NCI-H748 treated with DMSO at 0.1 percent for 48 hours (cell line): Measurements from ENCODE around the gene TRNT1.

Experiments used
- DNase-seq: peaks from one replicate; lab custom pipeline; 2025; lab: John Stamatoyannopoulos, UW

The TRNT1 gene

GRCh38 chr3:3110749-3111361 lies 15.9 kb upstream of the TRNT1 start:
- DNase-seq = no peak

DNA sequence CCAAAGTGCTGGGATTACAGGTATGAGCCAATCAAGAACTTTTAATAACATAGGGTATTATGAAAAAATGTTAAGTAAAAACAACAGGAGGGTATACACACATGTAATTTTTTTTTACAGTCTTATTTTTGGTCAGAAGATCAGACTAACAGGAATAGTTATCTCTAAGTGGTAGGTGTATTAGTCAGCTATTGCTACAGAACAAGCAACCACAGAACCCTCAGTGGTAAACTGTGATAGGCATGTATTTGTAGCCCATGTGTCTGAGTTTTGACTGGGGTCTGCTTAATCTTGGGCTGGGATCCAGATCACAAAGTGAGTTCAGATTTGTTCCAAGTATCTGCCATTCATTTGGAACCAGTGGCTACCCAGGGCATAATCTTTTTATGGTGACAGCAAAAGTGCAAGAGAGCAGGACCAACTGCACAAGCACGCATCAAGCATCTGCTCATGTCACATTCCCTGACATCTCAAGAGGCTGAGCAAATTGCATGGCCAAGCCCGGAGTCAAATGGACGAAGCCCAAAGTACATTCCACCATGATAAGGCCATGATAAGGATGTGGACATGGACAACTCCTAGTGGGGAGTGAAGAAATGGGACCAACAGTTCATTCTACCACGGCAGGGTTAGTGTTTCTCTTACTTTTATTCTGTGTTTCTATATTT lies 13.6 kb upstream of the TRNT1 start:
- DNase-seq = no peak

DNA sequence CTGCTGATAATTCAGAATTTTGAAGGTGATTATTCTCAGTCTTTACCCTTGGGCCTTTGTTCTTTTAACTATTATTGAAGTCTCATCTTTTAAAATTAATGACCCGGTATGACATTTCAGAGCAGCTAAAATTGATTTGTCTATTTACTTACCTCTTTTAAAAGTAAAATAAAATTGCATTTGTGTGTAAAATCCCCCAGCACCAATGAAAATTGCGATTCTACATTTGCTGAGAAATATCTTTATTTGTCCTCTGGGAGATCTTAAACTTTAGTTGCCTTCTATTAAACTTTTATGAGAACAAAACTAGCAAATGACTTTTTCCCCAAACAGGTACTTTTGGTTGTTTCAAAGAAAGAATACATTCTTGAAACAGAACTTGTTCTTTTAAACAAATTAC lies 9.1 kb upstream of the TRNT1 start:
- no peak for DNase-seq

GRCh38 chr3:3119393-3119851 lies 7.3 kb upstream of the TRNT1 start:
- DNase-seq = no peak

GRCh38 chr3:3125977-3126376 lies 763 bp upstream of the TRNT1 start:
- DNase-seq = no peak

- no peak for DNase-seq
These were observed 781 bp downstream of the TRNT1 start for GRCh38 chr3:3127432-3128010.

GRCh38 chr3:3129579-3129978 lies 2.8 kb downstream of the TRNT1 start:
- DNase-seq = no peak

- no peak for DNase-seq
These were observed 6.8 kb downstream of the TRNT1 start for GRCh38 chr3:3133500-3133899.

DNA sequence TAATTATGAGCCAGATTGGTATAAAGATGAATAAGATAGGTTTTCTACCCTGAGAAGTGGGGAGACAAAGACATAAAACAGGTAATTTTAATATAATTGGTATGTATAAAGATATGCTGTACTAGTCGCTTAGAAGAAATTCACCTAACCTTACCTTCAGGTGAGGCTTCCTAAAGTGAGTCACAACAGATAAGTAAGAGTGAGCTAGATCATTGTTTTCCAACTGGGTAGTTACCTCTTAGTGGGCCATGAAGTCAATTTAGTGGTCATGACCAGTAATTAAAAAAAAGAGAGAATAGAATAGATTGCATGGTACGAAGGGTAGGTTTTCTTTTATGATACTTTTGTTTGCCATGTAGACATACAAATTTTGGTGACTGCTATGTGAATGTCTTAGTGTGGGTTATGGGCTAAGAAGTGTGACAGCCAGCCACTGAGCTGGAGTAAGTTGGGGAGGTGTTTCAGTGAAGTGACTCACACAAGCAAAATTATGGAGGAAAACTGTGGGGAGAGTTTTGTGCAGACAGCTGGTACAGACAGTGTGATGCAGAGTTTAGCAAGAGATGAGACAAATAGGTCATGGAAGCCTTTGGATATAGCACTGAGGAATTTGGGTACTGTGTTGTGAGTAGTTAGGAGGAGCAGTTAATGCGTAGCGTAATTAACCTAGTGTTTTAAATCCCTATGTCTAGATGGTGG lies 8.2 kb downstream of the TRNT1 start:
- no peak for DNase-seq

- no peak for DNase-seq
These were observed 10.8 kb downstream of the TRNT1 start for GRCh38 chr3:3137526-3137925.

DNA sequence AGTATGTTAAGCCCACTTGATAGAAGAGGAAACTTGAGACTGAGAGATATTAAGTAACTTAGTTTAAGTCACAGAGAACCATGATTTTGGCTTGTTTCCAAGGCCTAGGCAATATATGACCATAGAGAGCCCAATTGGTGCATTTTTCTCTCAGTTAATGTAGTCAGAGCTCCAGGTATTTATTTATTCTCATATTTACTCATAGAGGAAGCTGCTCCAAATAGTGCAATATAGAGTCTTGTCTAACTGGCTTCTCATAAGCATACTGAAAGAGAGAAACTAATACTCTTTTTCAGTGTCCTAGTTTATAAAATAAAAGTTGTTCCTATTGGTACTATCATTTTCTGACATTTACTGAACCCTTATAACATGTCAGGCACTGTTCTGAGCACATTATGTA lies 15.2 kb downstream of the TRNT1 start:
- no peak for DNase-seq

- no peak for DNase-seq
These were observed 19.1 kb downstream of the TRNT1 start for GRCh38 chr3:3145831-3146230.

GRCh38 chr3:3149560-3149959 lies 22.8 kb downstream of the TRNT1 start:
- no peak for DNase-seq

- no peak for DNase-seq
These were observed 24.8 kb downstream of the TRNT1 start for GRCh38 chr3:3151513-3151912.

- DNase-seq = no peak
These were observed 28.3 kb downstream of the TRNT1 start for GRCh38 chr3:3154879-3155610.

GRCh38 chr3:3157484-3157883 lies 30.7 kb downstream of the TRNT1 start:
- DNase-seq = no peak

DNA sequence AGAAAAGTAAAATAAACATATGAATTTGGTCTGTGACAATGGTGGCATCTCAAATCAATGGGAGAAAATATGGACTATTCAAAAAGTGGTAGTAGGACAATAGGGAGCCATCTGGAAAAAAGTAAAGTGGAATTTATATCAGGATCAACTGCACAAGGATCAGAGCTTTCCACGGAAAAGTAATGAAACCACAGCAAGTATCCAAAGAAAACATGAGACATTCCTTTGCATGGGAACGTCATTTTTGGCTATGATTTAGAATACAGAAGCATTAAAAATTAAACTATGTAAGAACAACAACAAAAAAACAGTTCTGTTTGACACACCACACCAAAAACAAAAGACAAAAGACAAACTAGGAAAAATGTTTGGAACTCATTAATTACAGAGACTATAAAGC lies 34.1 kb downstream of the TRNT1 start:
- DNase-seq = no peak

- DNase-seq = no peak
These were observed 38.5 kb downstream of the TRNT1 start for GRCh38 chr3:3165241-3165640.

DNA sequence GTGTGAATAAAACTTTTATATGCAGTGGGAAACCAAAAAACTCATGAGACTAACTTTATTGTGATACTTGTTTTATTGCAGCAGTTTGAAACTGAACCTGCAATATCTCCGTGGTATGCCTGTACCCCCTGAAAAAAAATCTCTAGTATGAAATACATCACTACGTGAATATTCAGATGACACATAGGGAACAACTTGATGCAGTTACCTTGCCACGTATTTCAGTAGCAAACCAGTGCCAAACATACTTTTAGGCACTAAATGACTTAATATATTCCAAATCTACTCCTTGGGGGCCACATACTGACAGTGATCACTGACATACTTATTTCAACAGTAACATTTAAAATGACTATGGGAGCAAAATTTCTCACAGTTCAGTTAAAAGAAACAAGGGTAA lies 38.9 kb downstream of the TRNT1 start:
- no peak for DNase-seq

- no peak for DNase-seq
These were observed 44.3 kb downstream of the TRNT1 start for GRCh38 chr3:3170998-3171397.

DNA sequence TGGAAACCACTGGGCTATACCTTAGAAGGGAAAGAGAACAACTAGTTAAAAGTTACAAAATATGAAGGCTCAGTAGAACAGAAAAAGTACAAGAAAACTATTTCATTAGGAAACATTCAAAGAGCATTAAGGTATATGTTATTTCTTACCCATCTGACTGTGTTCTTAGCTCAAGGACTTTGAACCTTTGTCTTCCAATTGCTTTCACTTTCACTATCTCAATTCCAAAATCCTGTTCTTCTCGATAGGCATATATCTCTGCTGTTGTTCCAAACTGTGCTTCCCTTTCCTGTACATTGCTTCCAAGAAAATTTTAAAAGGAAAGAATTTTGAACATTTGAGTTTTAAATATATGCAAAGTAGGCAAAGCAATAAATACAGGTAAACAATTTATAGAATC lies 45.9 kb downstream of the TRNT1 start:
- no peak for DNase-seq

- no peak for DNase-seq
These were observed 51.2 kb downstream of the TRNT1 start for GRCh38 chr3:3177861-3178497.
